Activated B cell treated with CpG ODN at 0.5 μM for 24 hours (primary cell): ENCODE measurements around the gene L3HYPDH. TPM values are rescaled to one million over a fixed set of nuclear protein-coding genes. Genes with fewer than 3 reads are reported as not detected.
"Not testable (repeated sequence)": the region's sequence is repeated elsewhere in the genome, so short reads cannot be mapped to it uniquely, and the experiment has no call there.

ENCODE experiments used
- ATAC-seq: fragments of 200-7000 bp; cut with Tn5 transposase; one replicate; pipeline ENCODE4 v1.10.0; 2021; ENCODE audit warnings: low read depth, mild to moderate bottlenecking, moderate library complexity
- CTCF ChIA-PET: fragments of 350-600 bp; sonication (Branson Sonifier 250); formaldehyde crosslinking; loops from one replicate; lab custom pipeline; 2021; ENCODE audit warnings: antibody characterized with exemption; lab: Charles Lee
- POLR2A ChIA-PET: fragments of 350-600 bp; sonication (Branson Sonifier 250); formaldehyde crosslinking; loops from one replicate; lab custom pipeline; 2021; ENCODE audit warnings: antibody characterized with exemption; lab: Charles Lee
- DNase-seq: peaks from one replicate; pipeline ENCODE4 v3.0.0; 2022
- H3K27ac Mint-ChIP-seq: one replicate; pipeline ENCODE4 v1.8.0; 2020; ENCODE audit warnings: mixed read lengths
- H3K27me3 Mint-ChIP-seq: one replicate; pipeline ENCODE4 v1.8.0; 2021; ENCODE audit warnings: mixed read lengths
- H3K36me3 Mint-ChIP-seq: one replicate; pipeline ENCODE4 v1.8.0; 2021; ENCODE audit warnings: low read depth, mixed read lengths
- H3K4me1 Mint-ChIP-seq: one replicate; pipeline ENCODE4 v1.8.0; 2021; ENCODE audit warnings: mixed read lengths
- H3K4me3 Mint-ChIP-seq: one replicate; pipeline ENCODE4 v1.8.0; 2020; ENCODE audit warnings: mild to moderate bottlenecking, mixed read lengths
- H3K9me3 Mint-ChIP-seq: one replicate; pipeline ENCODE4 v1.8.0; 2020; ENCODE audit warnings: mixed read lengths
- CTCF ChIP-seq: fragments of 200-600 bp; IDR thresholded peaks from one replicate; pipeline ENCODE4 v1.8.0; 2022; ENCODE audit warnings: antibody characterized with exemption, mild to moderate bottlenecking
- intact Hi-C: fragments of 100-400 bp; cut with micrococcal nuclease; formaldehyde crosslinking; loops from one replicate; pipeline ENCODE4 v1.15.1; 2024
- total RNA-seq: library from RNA; stranded (reverse); gene quantifications from 2 replicates; pipeline ENCODE4 v1.2.3, GENCODE V29; 2022

The L3HYPDH gene
- total RNA-seq, 1 donor from 2014 or later, result 30.2 TPM

DNA sequence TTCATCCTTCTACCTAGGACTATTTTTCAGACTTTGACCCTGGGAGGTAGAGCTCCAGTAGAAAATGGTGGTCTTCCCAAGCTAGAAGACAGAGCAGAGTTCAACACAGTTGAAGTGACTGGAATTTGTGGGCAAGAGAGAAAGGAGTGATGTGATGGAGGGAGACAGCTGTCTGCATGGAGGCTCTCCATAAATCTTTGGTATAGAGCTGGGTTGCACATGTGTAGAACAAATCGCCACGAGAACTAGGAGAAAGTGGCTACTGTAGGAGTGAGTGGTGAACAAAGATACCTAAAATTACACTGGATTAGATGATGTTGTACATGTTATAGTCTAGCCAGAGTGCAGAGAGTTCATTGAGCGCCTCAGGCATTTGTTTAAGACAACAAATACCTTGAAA lies 33.5 kb downstream of the L3HYPDH start:
- Mint-ChIP-seq H3K4me1 (no peaks in the 10 kb centered on the region), H3K27ac (no peak overlapping the region), H3K27me3 (no peaks in the 10 kb centered on the region), H3K36me3 (peaks cover 2% of the 10 kb centered on the region), H3K9me3 (no peaks in the 10 kb centered on the region), H3K4me3 (no peak overlapping the region)
- ChIA-PET POLR2A (no interaction called here), CTCF (no interaction called here)
- TF ChIP-seq CTCF, result no peak
- ATAC-seq (no peak), DNase-seq (no peak)
- intact Hi-C loops, result no loop called here

DNA sequence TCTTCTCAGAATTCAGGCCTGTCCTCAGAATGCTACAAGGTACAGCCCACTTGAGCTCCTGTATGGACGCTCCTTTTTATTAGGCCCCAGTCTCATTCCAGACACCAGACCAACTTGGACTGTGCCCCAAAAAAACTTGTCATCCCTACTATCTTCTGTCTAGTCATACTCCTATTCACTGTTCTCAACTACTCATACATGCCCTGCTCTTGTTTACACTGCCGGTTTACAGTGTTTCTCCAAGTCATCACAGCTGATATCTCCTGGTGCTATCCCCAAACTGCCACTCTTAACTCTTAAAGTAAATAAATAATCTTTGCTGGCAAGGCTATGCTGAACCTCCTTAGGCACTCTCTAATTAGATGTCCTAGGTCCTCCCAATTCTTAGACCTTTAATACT lies 35.5 kb downstream of the L3HYPDH start:
- intact Hi-C loops, H3K27ac Mint-ChIP-seq: not testable (repeated sequence)

DNA sequence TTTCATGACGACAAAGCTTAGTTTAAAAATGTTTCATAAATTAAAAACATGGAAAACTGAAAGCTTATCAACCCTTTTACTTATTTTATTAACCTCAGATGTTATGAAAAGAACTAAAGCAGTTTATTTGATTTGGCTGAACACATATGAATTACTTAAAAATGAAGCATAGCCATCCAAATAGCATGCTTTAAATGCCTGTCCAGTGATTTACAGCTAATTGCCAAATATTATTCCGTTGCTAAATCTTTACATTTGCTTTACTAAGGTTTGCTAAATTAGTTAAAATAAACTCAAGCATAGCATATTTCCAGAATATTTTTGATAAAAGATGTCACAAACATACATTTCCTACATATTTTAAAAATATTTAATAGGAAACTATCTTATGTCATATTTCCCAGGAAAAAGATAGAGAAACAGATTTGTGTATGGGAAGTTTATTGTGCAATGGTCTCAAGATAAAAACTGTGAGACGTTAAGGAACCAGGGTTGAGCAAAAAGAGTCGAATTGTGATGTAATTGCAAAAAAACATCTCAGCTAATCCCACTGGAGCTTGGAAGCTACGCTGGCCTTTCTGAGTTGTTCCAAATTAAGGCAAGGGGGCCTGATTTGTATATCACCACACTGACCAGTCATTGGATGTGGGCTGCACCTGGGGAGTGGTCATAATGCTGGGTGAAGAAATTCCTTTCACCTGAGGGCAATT lies 44.8 kb downstream of the L3HYPDH start:
- TF ChIP-seq CTCF, result no peak
- Mint-ChIP-seq H3K27ac (no peak overlapping the region), H3K9me3 (no peaks in the 10 kb centered on the region), H3K27me3 (no peaks in the 10 kb centered on the region), H3K4me3 (no peak overlapping the region), H3K36me3 (no peaks in the 10 kb centered on the region), H3K4me1 (no peaks in the 10 kb centered on the region)
- POLR2A ChIA-PET, result no interaction called here
- ATAC-seq, result no peak
- intact Hi-C loops, result no loop called here
- DNase-seq, result no peak
- CTCF ChIA-PET, result interaction anchor here (1.1 to 2.0 kb wide), 2 partner anchors 311 to 938 kb away, joined by 3 to 4 read pairs; no protein-coding TSS in a partner anchor

More for the DNA sequence above, 35.5 kb downstream of the L3HYPDH start:
- DNase-seq, H3K27me3 Mint-ChIP-seq, H3K4me1 Mint-ChIP-seq, H3K36me3 Mint-ChIP-seq, H3K4me3 Mint-ChIP-seq, POLR2A ChIA-PET, CTCF ChIA-PET, H3K9me3 Mint-ChIP-seq, ATAC-seq: not testable (repeated sequence)

GRCh38 chr14:59438195-59438647 lies 46.0 kb downstream of the L3HYPDH start:
- H3K27ac Mint-ChIP-seq, result no peak overlapping the region
- DNase-seq (no peak), ATAC-seq (no peak)
- intact Hi-C loops, result no loop called here
- CTCF ChIA-PET, result interaction anchor here (1.1 kb wide), 1 partner anchor 310 kb away, joined by 3 read pairs; no protein-coding TSS in a partner anchor
- H3K36me3 Mint-ChIP-seq, result no peaks in the 10 kb centered on the region
- no peaks in the 10 kb centered on the region for H3K4me1 Mint-ChIP-seq
- no peak overlapping the region for H3K4me3 Mint-ChIP-seq
- POLR2A ChIA-PET, result no interaction called here
- no peaks in the 10 kb centered on the region for H3K27me3 Mint-ChIP-seq
- no peaks in the 10 kb centered on the region for H3K9me3 Mint-ChIP-seq
- TF ChIP-seq CTCF, result no peak

GRCh38 chr14:59435987-59436386 lies 48.2 kb downstream of the L3HYPDH start:
- DNase-seq (no peak), ATAC-seq (no peak)
- POLR2A ChIA-PET, result no interaction called here

More at GRCh38 chr14:59435987-59436386, 48.2 kb downstream of the L3HYPDH start:
- Mint-ChIP-seq H3K4me1 (no peaks in the 10 kb centered on the region), H3K36me3 (no peaks in the 10 kb centered on the region), H3K9me3 (no peaks in the 10 kb centered on the region), H3K27ac (no peak overlapping the region), H3K4me3 (no peak overlapping the region), H3K27me3 (no peaks in the 10 kb centered on the region)
- CTCF ChIA-PET, result interaction anchor here (1.2 kb wide), 1 partner anchor 8 kb away, joined by 5 read pairs; no protein-coding TSS in a partner anchor
- no peak for TF ChIP-seq CTCF
- intact Hi-C loops, result no loop called here
